HUES64 (cell line): ENCODE results near the gene SLC43A3.
"Not testable (repeated sequence)": the region's sequence is repeated elsewhere in the genome, so short reads cannot be mapped to it uniquely, and the experiment has no call there.

Source experiments
- H3K27ac ChIP-seq: 2 replicates; pipeline ENCODE4 v1.7.0; 2013; ENCODE audit warnings: low read depth, low read length, inconsistent platforms
- H3K27me3 ChIP-seq: 2 replicates; pipeline ENCODE4 v1.6.1; 2013; ENCODE audit warnings: mild to moderate bottlenecking, low read length; ENCODE audit not compliant: insufficient read depth
- H3K36me3 ChIP-seq: 2 replicates; pipeline ENCODE4 v1.6.1; 2013; ENCODE audit warnings: mild to moderate bottlenecking, low read length; ENCODE audit not compliant: insufficient read depth
- H3K4me1 ChIP-seq: 2 replicates; pipeline ENCODE4 v1.6.1; 2013; ENCODE audit warnings: mild to moderate bottlenecking, low read length, moderate library complexity; ENCODE audit not compliant: insufficient read depth
- H3K4me3 ChIP-seq: 2 replicates; pipeline ENCODE4 v1.5.1; 2013; ENCODE audit warnings: mild to moderate bottlenecking, low read length, moderate library complexity
- H3K9ac ChIP-seq: 2 replicates; pipeline ENCODE4 v1.6.1; 2013; ENCODE audit warnings: mild to moderate bottlenecking, low read depth, low read length
- H3K9me3 ChIP-seq: 2 replicates; pipeline ENCODE4 v1.6.1; 2013; ENCODE audit warnings: low read depth, low read length; ENCODE audit not compliant: insufficient read depth
- WGBS: fragments of 150-250, 120-280 bp; methylation state at CpG from one replicate; pipeline ENCODE4 v1.1.7; 2013; ENCODE audit warnings: missing lambda C conversion rate; 5-methylcytosine and 5-hydroxymethylcytosine counted together

SLC43A3 gene

DNA sequence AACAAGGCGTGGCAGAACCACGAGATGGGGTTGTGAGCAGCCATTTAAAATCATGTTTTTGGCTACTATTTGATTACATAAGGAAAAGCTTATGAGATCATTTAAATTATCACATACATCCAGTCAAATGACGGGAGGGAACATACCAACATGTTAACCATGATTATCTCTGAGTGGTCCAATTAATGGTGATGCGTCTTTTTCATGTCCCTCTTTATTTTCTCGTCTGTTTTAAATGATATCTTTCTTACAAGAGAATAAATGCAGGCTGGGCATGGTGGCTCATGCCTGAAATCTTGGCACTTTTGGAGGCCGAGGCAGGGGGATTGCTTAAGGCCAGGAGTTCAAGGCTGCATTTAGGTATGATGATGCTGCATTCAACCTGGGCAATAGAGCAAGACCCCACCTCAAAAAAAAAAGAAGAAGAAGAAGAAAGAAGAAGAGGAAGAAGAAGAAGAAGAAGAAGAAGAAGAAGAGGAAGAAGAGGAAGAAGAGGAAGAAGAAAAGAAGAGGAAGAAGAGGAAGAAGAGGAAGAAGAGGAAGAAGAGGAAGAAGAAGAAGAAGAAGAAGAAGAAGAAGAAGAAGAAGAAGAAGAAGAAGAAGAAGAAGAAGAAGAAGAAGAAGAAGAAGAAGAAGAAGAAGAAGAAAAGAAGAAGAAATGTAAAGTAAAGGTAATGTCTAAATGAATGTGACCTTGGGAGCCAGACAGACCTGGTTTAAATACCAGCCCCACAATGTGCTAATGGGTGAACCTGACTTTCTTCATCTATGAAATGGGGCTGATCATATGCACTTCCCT is 23.7 kb downstream of the SLC43A3 start:
- H3K4me1 ChIP-seq, H3K9ac ChIP-seq, H3K27me3 ChIP-seq, H3K9me3 ChIP-seq, H3K27ac ChIP-seq, H3K4me3 ChIP-seq: not testable (repeated sequence)
- H3K36me3 ChIP-seq = peaks cover 12% of the 10 kb centered on the region
- 87% methylated on average over 6 of the region's 6 CpGs for WGBS

DNA sequence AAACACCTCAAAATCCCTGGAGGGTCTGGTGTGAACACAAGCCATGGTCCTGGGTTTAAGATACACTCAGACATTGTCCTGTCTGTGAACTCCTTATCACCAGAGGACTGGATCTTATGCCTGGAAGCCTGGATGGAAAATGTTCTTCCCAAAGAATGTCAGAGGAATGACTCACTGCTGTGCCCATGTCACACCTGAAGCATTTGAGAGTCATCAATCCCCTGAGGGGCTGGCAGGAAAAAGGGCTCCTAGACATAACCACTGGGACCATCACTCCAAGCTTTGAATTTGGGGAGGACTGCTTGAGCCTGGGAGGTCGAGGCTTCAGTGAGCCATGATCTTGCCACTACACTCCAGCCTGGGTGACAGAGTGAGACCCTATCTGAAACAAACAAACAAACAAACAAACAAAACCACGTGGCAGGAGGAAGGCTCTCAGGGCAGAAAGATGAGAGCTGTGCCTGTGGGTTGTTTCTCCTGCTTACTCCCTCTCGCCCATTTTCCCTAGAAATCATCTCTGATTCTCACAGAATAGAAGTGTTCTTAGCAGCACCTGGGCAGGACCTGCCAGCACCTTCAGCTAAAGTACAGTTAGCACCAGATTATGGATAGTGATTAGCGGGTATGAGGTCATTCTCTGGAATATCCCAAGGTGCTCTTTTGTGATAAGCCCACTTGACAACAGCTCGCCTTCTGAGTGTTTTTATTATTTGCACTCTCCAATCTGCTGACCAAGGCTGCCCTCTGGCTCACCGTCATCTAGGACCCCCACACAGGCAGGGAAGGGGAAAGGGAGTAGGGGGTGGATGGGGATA is 24.5 kb downstream of the SLC43A3 start:
- no peak overlapping the region for H3K27ac ChIP-seq
- WGBS = 60% methylated on average over 6 of the region's 6 CpGs

DNA sequence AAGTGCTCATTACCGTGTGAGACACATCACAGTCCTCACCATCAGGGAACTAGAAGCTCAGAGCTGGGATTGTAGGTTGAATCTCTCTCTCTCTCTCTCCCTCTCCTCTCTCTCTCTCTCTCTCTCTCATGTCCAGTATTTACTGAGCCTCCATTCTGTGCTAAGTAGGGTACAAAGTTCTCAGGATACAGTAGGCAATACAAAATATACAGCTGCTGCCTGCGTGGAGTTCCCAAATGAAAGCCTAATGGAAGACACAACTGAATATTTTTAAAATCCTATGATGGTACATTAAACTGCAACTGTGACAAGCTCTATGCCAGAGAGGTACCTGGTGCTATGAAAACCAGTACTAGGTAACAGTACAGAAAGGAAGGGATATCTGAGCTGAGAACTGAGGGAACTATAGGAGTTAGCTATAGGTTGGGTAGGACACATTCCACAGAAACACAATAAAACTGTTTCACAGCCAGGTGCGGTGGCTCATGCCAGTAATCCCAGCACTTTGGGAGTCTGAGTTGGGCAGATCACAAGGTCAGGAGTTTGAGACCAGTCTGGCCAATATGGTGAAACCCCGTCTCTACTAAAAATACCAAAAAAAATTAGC is 26.8 kb downstream of the SLC43A3 start:
- no peaks in the 10 kb centered on the region for H3K27me3 ChIP-seq
- H3K9me3 ChIP-seq = no peaks in the 10 kb centered on the region
- H3K9ac ChIP-seq = no peak overlapping the region
- no peak overlapping the region for H3K4me3 ChIP-seq
- H3K4me1 ChIP-seq = no peaks in the 10 kb centered on the region; the same call in 1 of the 2 replicates
- no peak overlapping the region for H3K27ac ChIP-seq
- H3K36me3 ChIP-seq = no peaks in the 10 kb centered on the region
- WGBS = 89% methylated on average over 4 of the region's 4 CpGs

More for the DNA sequence above, 24.5 kb downstream of the SLC43A3 start:
- Histone ChIP-seq H3K27me3 (no peaks in the 10 kb centered on the region), H3K4me3 (no peak overlapping the region), H3K4me1 (no peaks in the 10 kb centered on the region; the same call in 1 of the 2 replicates), H3K9me3 (no peaks in the 10 kb centered on the region), H3K9ac (no peak overlapping the region), H3K36me3 (peaks cover 4% of the 10 kb centered on the region)

DNA sequence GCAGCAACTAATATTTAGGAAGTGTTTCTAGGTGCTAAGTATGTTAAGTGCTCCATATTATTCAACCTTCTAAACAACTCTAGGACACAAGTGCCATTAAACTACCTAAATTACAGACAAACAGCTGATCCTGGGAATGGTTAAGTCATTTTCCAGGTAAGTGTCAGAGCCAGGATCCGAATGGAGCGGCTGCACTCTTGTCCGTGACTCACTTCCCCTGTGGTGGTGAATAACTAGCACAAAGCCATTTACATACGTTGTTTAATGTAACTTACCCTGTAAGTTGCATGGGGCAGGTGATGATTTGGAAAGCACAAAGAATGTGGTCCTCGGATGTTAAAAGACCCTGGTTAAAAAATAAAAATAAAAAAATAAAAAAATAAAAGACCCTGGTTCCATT is 27.7 kb downstream of the SLC43A3 start:
- WGBS = 68% methylated on average over 3 of the region's 5 CpGs
- Histone ChIP-seq H3K9ac (no peak overlapping the region), H3K4me3 (no peak overlapping the region), H3K9me3 (no peaks in the 10 kb centered on the region), H3K27me3 (no peaks in the 10 kb centered on the region), H3K36me3 (no peaks in the 10 kb centered on the region), H3K4me1 (no peaks in the 10 kb centered on the region; the same call in 1 of the 2 replicates), H3K27ac (no peak overlapping the region)

DNA sequence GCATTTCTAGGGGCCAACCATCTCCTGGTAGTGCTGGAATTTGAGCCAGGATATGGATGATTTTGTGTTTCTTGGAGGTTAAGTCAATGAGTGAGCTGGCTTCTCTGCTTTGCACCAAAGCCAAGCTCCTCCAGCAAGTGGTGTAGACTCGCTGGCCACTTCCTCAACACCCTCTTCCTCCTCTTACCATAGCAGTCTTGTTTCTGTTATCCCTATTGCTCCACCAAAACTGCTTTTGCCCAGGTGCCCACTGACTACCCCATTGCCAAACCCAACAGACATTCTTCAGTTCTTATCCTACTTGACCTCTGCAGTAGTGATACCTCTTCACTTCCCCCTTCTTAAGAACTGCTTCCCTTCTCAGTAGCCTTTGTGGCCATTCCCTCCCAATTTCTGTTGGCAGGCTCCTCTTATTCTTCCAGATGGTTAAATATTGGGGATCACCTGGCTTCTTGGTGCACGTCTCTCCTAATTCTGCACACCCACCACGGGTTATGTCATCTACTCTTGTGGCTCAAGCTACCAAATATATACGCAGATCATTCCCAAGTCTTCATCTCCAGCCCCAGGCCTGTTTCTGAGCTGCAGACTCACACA is 29.4 kb downstream of the SLC43A3 start:
- Histone ChIP-seq H3K4me1 (no peaks in the 10 kb centered on the region; the same call in 1 of the 2 replicates), H3K27ac (no peak overlapping the region), H3K27me3 (no peaks in the 10 kb centered on the region), H3K9ac (no peak overlapping the region), H3K9me3 (no peaks in the 10 kb centered on the region), H3K36me3 (no peaks in the 10 kb centered on the region), H3K4me3 (no peak overlapping the region)
- WGBS = 83% methylated on average over 4 of the region's 4 CpGs

DNA sequence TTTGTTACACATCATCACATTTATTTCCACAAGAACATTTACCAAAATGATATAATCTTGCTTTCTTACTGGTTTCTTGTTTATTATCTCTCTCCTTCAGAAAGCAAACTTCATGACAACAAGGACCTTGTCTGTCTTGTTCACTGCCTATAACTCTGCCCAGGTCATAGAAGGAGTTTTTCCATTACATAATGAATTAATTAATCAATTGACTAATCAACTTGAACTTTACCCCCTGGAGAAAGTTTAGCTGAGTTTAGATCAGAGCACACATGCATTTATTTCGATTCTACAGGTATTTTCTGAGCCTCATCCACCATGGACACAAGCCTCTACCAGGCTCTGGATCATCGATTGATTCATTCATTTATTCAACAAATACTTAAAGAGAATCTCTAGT is 30.2 kb downstream of the SLC43A3 start:
- Histone ChIP-seq H3K4me3 (no peak overlapping the region), H3K4me1 (no peaks in the 10 kb centered on the region), H3K9ac (no peak overlapping the region), H3K9me3 (no peaks in the 10 kb centered on the region), H3K27ac (no peak overlapping the region), H3K36me3 (no peaks in the 10 kb centered on the region), H3K27me3 (no peaks in the 10 kb centered on the region)
- 81% methylated on average over 2 of the region's 2 CpGs for WGBS

DNA sequence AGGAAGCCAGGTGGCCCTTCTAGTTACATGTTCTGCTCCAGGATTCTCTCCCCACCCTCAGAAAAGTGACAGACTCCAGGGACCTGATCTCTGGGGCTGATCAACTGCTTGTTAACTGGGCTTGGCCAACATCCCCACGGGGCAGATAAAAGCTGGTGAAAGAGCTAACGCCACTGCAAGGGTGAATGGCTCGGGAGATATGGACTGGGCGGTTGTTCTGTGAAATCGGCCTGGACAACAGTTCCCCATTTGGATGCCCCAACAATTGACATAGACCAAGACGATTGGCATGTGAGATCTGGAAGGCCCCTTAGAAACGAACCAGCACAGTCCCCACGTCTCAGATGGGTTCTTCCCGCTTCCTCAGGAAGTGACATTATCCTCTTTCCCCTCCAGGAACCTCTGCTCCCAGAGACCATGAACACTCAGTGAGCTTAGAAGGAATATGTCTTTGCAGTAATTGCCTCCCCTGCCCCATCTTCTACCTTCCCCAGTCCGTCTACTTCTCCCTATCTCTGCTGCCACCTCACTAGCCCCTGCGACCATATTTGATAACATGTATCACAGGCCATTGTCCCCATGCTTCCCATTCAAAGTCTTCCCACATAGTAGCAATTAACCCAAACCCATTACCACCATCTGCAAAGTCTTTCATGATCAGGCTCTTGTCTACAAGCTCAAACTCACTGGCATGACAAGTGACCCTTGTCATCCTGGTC is 30.9 kb downstream of the SLC43A3 start:
- no peak overlapping the region for H3K4me3 ChIP-seq
- H3K27me3 ChIP-seq = no peaks in the 10 kb centered on the region
- no peak overlapping the region for H3K27ac ChIP-seq
- no peaks in the 10 kb centered on the region for H3K36me3 ChIP-seq
- WGBS = 91% methylated on average over 11 of the region's 11 CpGs
- no peak overlapping the region for H3K9ac ChIP-seq
- H3K4me1 ChIP-seq = no peaks in the 10 kb centered on the region
- H3K9me3 ChIP-seq = no peaks in the 10 kb centered on the region

DNA sequence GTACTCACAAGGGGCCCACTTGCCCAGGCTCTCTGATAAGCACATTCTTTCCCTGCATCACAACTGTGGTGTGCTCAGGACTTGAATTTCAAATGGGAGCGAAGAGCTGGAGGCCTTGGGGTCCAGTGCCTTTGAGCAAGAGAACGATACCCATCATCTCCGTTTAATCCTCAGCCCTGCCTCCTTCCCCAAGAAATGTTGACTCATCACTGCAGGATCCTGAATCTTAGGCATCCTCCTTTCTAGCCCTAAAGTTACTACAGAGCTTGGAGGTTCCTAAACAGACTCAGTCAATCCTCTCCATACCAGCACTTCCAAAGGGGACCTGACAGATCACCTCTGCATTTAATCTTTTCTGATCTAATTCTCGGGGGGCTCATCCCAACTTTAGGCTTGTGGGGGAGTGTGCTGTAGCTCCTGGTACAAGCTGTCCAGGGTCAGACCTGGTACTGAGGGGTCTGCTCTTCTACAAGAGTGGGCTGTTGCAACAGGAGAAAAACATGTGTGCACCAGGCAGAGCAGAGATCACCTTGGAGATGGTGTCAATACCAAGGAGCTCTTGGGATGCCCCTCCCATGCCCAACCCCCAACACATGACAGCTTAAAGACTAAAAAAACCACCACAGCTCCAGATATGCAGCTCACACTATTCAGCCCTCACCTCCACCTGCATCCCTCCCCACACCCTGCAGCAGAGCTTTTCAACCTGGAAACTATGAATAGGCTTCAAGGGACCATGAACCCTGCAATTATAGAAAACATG is 32.5 kb downstream of the SLC43A3 start:
- Histone ChIP-seq H3K9ac (no peak overlapping the region), H3K4me3 (no peak overlapping the region), H3K27me3 (0 out of 2 replicates have a peak, but pooled peaks cover 4% of the 10 kb centered on the region), H3K9me3 (no peaks in the 10 kb centered on the region), H3K27ac (no peak overlapping the region), H3K36me3 (no peaks in the 10 kb centered on the region), H3K4me1 (no peaks in the 10 kb centered on the region)
- 74% methylated on average over 4 of the region's 4 CpGs for WGBS

DNA sequence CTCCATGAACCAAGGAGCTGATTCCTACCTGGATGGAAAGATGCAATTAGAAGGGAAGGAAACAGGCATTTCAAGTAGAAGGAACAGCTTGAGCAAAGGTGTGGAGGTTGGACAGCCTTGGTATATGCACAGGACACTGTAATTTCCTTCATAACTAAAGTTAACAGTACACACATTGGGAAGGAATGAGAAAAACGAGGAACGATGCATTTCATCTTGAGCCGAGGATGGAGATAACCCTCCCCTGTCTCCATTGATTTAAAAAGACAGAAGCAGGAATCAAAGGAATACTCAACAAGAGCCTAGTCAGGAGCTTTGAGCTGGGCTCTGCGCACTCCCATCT is 34.2 kb downstream of the SLC43A3 start:
- Histone ChIP-seq H3K4me1 (no peaks in the 10 kb centered on the region), H3K36me3 (no peaks in the 10 kb centered on the region), H3K27ac (no peak overlapping the region), H3K4me3 (no peak overlapping the region), H3K9me3 (no peaks in the 10 kb centered on the region), H3K9ac (no peak overlapping the region), H3K27me3 (0 out of 2 replicates have a peak, but pooled peaks cover 4% of the 10 kb centered on the region)
- WGBS = 94% methylated on average over 4 of the region's 4 CpGs
